ENCODE data around the gene PAFAH1B2.
"Not testable (repeated sequence)": the region's sequence is repeated elsewhere in the genome, so short reads cannot be mapped to it uniquely, and the experiment has no call there.

Gene PAFAH1B2

GRCh38 chr11:117143871-117144476, at the start of gene PAFAH1B2:
PAFAH1B2 (plus strand) TSS chr11:117144287; CDS start chr11:117152448, 8,161 bp downstream.
- DNase-seq: peak; percentile 82

DNA sequence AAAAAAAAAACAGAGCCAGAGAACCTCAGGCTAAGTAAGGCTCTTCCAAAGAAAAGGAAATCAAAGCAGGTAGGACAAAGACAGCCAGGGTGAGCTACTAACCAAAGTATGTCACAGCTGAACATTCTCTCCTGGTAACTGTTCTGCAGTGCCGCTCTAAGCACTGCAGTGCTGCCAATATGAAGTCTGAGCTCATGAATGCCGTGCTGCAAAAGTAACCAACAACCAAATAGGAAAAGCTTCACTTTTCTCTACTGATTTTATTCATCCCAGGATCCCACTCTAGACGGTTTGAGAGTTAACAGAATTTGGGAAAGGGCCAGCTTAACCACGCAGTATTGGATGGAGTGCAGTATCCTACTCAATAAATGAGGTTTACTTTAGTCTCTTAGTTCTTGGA, 49.3 kb upstream of the PAFAH1B2 start:
- DNase-seq: no peak

- DNase-seq: no peak
Measured at GRCh38 chr11:117095284-117096161, 48.6 kb upstream of the PAFAH1B2 start.

GRCh38 chr11:117096201-117096991, 47.7 kb upstream of the PAFAH1B2 start:
- DNase-seq: no peak

GRCh38 chr11:117097014-117097388, 47.1 kb upstream of the PAFAH1B2 start:
- DNase-seq: no peak

- DNase-seq: no peak
Measured at GRCh38 chr11:117097389-117098268, 46.5 kb upstream of the PAFAH1B2 start.

DNA sequence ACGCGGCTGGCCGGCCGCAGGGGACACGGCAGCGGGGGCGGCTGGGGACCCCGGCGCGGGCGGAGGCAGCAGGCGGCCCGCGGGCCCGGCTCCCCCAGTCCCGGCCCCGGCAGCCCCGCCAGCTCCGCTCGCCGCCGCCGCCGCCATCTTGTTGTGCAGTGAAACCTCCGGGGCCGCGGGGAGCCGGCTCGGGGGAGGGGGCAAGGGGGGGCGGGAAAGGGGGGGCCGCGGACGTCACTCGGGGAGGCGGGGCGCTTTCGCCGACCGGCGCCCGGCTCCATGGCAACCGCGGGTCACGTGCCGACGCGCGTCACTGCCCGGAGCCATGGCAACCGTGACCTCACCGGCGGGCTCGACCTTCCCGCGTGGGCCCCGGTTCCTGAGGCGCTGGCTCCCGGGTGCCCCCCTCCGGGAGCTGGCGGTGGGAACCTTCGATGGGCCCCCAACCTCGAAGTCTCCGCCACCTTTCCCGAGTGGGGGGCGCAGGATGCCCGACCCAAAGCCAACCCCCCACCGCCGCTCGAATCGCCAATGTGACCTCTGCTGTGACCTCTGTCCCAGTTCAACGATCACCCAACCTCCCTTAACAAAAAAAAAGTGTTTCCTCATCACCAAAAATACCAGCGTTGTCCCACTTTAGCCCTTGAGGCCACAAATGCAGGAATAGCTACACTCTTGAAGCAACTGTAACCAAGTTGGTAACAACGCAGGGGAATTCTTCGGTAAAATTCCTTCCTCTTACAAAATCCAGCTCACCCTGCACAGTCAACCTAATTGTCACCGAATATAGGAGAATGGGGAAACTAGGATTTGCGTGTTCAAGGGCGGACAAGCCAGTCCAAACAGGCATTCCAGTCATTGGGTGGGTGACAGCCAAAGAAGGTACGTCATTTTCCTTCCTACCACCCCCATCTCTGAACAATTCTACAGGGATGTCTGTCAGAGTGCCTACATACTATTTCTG, 45.5 kb upstream of the PAFAH1B2 start, which contains the start of gene SIK3:
Gene SIK3, minus strand, starts transcription at position 160 of the 964 bp plus-strand sequence. Its CDS starts 13 bp downstream, at position 147.
- DNase-seq: peak; percentile 34

- no peak for DNase-seq
Measured at GRCh38 chr11:117099696-117100095, 44.4 kb upstream of the PAFAH1B2 start.

DNA sequence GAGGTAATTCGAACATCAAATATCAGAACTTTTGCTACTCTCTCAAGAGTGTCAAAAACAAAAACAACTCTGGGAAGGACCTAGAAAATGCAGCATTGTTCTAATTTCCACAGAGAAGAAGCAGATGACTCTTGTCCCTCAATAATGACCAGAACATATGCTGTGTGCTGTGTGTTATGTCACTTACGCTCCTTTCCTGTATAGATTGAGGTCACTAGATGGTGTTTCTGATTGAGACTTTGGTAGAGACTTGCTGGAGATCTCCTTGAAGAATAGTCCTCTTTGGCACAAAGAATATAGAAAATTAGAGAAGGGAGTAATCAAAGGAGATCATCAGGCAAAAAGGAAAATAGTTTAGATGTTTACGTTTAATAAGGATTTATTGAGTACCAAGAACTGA, 43.5 kb upstream of the PAFAH1B2 start:
- no peak for DNase-seq

DNA sequence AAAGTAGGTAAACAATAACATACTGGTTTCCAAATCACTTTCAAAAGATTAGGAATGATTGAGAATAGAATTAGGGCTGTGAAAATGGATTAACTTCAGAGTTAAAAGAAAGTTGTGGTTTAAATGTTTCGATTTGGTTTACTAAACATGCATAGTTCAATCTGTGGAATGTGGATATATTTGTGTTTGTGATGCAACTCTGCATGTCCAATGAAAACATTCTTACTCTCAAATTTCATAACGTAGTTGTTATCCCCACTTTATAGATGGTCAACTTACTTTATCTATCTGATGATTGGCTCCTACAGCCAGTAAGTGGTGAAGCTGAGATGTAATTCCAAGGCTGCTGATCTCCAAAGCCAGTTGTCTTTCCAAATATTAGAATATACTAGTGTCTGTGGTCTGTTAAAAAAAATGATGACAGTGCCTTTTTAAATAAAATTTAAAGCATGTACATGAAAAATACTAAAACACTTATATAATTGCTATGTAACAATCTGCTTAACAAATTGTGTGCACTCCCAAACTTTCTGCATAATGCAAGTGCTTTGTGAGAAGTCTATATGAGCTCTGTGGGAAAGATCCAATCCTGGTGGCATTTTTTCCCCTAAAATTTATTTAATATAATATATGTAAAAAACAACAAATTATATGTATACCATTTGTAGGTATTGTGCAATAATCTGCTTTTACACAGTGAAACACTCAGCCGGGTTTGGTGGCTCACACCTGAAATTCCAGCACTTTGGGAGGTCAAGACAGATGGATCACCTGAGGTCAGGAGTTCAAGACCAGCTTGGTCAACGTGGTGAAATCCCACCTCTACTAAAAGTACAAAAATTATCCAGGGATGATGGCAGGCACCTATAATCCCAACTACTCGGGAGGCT, 36.1 kb upstream of the PAFAH1B2 start:
- DNase-seq: no peak

DNA sequence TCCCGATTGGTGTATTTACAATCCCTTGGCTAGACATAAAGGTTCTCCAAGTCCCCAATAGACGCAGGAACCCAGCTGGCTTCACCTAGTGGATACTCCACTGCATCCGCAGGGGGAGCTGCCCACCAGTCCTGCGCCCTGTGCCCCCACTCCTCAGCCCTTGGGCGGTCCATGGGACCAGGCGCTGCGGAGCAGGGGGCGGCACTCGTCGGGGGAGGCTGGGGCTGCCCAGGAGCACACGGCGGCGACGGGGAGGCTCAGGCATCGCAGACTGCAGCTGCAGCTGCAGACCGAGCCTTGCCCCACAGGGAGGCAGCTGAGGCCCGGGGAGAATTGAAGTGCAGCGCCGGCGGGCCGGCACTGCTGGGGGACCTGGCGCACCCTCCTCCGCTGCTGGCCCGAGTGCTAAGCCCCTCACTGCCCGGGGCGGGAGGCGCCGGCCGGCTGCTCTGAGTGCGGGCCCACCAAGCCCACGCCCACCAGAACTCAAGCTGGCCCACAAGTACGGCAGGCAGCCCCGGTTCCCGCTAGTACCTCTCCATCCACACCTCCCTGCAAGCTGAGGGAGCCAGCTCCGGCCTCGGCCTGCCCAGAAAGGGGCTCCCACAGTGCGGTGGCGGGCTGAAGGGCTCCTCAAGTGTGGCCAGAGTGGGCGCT, 33.7 kb upstream of the PAFAH1B2 start:
- DNase-seq: no peak

GRCh38 chr11:117112497-117112896, 31.6 kb upstream of the PAFAH1B2 start:
- DNase-seq: not testable (repeated sequence)

- not testable (repeated sequence) for DNase-seq
Measured at GRCh38 chr11:117112939-117113338, 31.1 kb upstream of the PAFAH1B2 start.

- DNase-seq: no peak
Measured at GRCh38 chr11:117117681-117118080, 26.4 kb upstream of the PAFAH1B2 start.

DNA sequence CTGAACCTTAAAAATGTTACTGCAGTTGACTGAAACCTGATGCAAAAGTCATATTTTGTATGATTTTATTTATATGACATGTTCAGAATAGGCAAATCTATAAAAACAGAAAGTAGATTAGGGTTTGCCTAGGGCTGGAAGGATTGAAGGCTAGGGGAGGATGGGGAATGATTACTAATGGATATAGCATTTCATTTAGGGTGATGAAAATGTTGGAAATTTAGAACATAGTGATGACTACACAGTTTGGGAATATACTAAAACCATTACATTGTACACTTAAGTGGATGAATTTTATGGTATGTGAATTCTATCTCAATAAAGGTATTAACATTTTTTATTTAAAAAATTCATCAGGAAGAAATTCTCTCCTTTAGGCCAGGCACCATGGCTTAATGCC, 22.9 kb upstream of the PAFAH1B2 start:
- no peak for DNase-seq

- no peak for DNase-seq
Measured at GRCh38 chr11:117122556-117122955, 21.5 kb upstream of the PAFAH1B2 start.

DNA sequence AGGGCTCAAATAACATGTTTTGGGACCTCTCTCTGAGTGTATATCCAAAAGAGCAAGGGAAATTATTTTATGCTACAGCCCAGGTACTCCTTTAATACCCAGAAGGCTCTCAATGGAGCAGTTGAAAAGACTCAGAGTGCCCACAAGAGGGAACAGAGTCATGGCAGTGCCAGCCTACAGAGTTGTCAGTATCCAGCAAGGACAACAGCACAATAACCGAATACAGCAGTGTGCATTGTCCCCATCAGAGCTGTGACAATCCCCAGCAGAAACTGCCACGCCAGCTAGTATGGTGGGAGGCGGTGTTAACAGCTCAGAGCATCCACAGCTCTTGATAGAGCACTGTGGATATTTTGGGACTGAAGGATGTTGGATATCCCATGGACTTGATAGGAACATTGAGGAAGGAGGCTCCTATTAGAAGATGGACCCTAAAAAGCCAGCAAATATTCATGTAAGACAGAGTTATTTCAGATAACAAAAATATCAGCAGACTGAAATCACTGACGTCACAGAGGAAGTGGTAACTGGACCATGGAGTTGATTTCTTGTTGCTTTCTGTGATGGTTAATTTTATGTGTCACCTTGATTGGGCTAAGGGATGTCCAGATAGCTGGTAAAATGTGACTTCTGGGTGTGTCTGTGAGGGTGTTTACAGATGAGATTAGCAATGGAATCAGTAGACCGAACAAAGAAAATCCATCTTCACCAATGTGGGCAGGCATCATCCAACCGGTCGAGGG, 17.7 kb upstream of the PAFAH1B2 start:
- DNase-seq: no peak

- DNase-seq: peak; percentile 57
Measured at GRCh38 chr11:117127171-117127901, 16.8 kb upstream of the PAFAH1B2 start.

Measured in NCI-H1417 treated with DMSO at 0.1 percent for 48 hours (cell line).